Stimulated activated CD8-positive, alpha-beta memory T cell treated with anti-CD3 and anti-CD28 coated beads, Interleukin-15, amount 100 ng/mL, for 4 hours (primary cell): ENCODE results near the gene PRR9.
A peak's percentile ranks its signal among the peaks of the same experiment; 100 is the strongest.
"Not testable (repeated sequence)": the region's sequence is repeated elsewhere in the genome, so short reads cannot be mapped to it uniquely, and the experiment has no call there.

Experiments used
- DNase-seq, 2 donors: peaks; one replicate each; pipeline ENCODE4 v3.0.0-alpha.2; 2020; ENCODE audit warnings: low read depth in 2 of 2

Gene PRR9

GRCh38 chr1:153217212-153217611 is at the start of gene PRR9:
PRR9 (plus strand) TSS chr1:153217584; CDS start chr1:153218145, 561 bp downstream.
- DNase-seq = no peak

GRCh38 chr1:153168686-153169085 is 48.7 kb upstream of the PRR9 start:
- DNase-seq = no peak

- no peak for DNase-seq
Observed at GRCh38 chr1:153174624-153175023, 42.8 kb upstream of the PRR9 start.

- no peak for DNase-seq
Observed at GRCh38 chr1:153178922-153179321, 38.5 kb upstream of the PRR9 start.

GRCh38 chr1:153180556-153180955 is 36.8 kb upstream of the PRR9 start:
- no peak for DNase-seq

- not testable (repeated sequence) for DNase-seq
Observed at GRCh38 chr1:153188301-153188700, 29.1 kb upstream of the PRR9 start.

GRCh38 chr1:153190373-153190772 is 27.0 kb upstream of the PRR9 start:
- no peak for DNase-seq

GRCh38 chr1:153192697-153193096 is 24.7 kb upstream of the PRR9 start:
- DNase-seq = no peak

- DNase-seq = no peak
Observed at GRCh38 chr1:153194331-153195050, 22.9 kb upstream of the PRR9 start.

GRCh38 chr1:153195216-153195615 is 22.2 kb upstream of the PRR9 start:
- no peak for DNase-seq

- no peak for DNase-seq
Observed at GRCh38 chr1:153202006-153202405, 15.4 kb upstream of the PRR9 start.

GRCh38 chr1:153203130-153203529 is 14.3 kb upstream of the PRR9 start, which contains the start of gene LELP1:
LELP1 (plus strand) TSS chr1:153203430; CDS start chr1:153204708, 1,278 bp downstream.
- DNase-seq = no peak

- no peak for DNase-seq
Observed at GRCh38 chr1:153206631-153207030, 10.8 kb upstream of the PRR9 start.

- DNase-seq = no peak
Observed at GRCh38 chr1:153210206-153210605, 7.2 kb upstream of the PRR9 start.

- DNase-seq = no peak
Observed at GRCh38 chr1:153212201-153212600, 5.2 kb upstream of the PRR9 start.

GRCh38 chr1:153213519-153213918 is 3.9 kb upstream of the PRR9 start:
- DNase-seq = no peak

GRCh38 chr1:153217744-153218416 is 496 bp downstream of the PRR9 start:
- no peak for DNase-seq

GRCh38 chr1:153220606-153221303 is 3.4 kb downstream of the PRR9 start:
- no peak for DNase-seq

- DNase-seq = peak in 1 of 2 donors; percentile 3
Observed at GRCh38 chr1:153223040-153223891, 5.9 kb downstream of the PRR9 start.

GRCh38 chr1:153227810-153228209 is 10.4 kb downstream of the PRR9 start:
- DNase-seq = no peak

GRCh38 chr1:153228491-153228890 is 11.1 kb downstream of the PRR9 start:
- DNase-seq = no peak
